PC-3 (cell line): Measurements from ENCODE around the gene KLF11.

Experiments used
- EZH2 ChIP-seq: fragments of 300-600 bp; sonication (generic); IDR thresholded peaks from one replicate; pipeline ENCODE4 v1.6.1; 2017; ENCODE audit warnings: antibody characterized with exemption, mild to moderate bottlenecking, low read length; ENCODE audit not compliant: unreplicated experiment
- TF ChIP-seq, protein P1 (sequence below): fragments of 300-600 bp; sonication (generic); conservative IDR thresholded peaks from 2 replicates; pipeline ENCODE4 v1.5.1; 2017; ENCODE audit warnings: antibody characterized with exemption, low read depth, mild to moderate bottlenecking, low read length

DNA sequence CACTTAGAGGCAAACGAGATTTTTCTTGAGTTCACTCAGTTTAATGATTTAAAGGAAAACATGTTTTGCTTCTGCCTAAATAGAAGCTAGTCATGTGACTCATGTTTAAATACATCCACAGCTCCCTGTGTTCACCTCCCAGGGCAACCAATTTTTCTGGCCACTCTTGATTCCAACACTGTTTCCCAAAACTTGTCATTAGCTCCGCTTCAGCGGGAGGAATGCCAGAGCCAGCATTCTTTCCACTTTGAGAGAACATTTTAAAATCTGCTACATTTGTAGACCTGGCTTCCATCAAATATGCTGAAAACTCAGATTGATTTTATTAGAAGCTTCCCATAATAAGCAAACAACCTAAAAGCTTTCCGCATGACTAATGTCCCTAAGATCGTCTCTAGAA, 39.7 kb downstream of the KLF11 start:
- TF ChIP-seq, protein P1, sequence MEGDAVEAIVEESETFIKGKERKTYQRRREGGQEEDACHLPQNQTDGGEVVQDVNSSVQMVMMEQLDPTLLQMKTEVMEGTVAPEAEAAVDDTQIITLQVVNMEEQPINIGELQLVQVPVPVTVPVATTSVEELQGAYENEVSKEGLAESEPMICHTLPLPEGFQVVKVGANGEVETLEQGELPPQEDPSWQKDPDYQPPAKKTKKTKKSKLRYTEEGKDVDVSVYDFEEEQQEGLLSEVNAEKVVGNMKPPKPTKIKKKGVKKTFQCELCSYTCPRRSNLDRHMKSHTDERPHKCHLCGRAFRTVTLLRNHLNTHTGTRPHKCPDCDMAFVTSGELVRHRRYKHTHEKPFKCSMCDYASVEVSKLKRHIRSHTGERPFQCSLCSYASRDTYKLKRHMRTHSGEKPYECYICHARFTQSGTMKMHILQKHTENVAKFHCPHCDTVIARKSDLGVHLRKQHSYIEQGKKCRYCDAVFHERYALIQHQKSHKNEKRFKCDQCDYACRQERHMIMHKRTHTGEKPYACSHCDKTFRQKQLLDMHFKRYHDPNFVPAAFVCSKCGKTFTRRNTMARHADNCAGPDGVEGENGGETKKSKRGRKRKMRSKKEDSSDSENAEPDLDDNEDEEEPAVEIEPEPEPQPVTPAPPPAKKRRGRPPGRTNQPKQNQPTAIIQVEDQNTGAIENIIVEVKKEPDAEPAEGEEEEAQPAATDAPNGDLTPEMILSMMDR, result no peak
- no peak for TF ChIP-seq EZH2
